IMR-90 (cell line): ENCODE data around the gene GAGE2A. TPM values are rescaled to one million over a fixed set of nuclear protein-coding genes. Genes with fewer than 3 reads are reported as not detected.

Experiments used
- ATAC-seq: fragments of 200-7000 bp; cut with Tn5 transposase; 2 replicates; pipeline ENCODE4 v1.9.1; 2020; ENCODE audit warnings: low read depth, mild to moderate bottlenecking, moderate library complexity
- BruUV-seq: library from RNA; stranded (reverse); fragments of 400-500 nt; replicated peaks from 2 replicates; lab custom pipeline; 2021; lab: Mats Ljungman, UMichigan
- CTCF ChIA-PET: fragments of 300-600 bp; formaldehyde crosslinking; extraction: SDS; loops from one replicate; lab custom pipeline; 2021; ENCODE audit warnings: antibody characterized with exemption; lab: Yijun Ruan, JAX
- POLR2A ChIA-PET: fragments of 300-600 bp; sonication (Branson Sonifier 250); formaldehyde crosslinking; loops from one replicate; lab custom pipeline; 2022; ENCODE audit warnings: antibody characterized with exemption; ENCODE audit not compliant: unreplicated experiment; lab: Charles Lee
- DNase-seq: peaks from one replicate; pipeline ENCODE4 v3.0.0; 2013
- H2AFZ ChIP-seq: replicated peaks from 2 replicates; pipeline ENCODE3; 2013; ENCODE audit warnings: low read length, mild to moderate bottlenecking; ENCODE audit not compliant: poor library complexity
- H2AK5ac ChIP-seq: 2 replicates; pipeline ENCODE4 v1.6.1; 2013; ENCODE audit warnings: low read depth, low read length, inconsistent platforms
- H2AK9ac ChIP-seq: replicated peaks from 2 replicates; pipeline ENCODE3; 2013; ENCODE audit warnings: mild to moderate bottlenecking, low read depth, low read length, moderate library complexity; ENCODE audit not compliant: poor library complexity
- H2BK120ac ChIP-seq: 2 replicates; pipeline ENCODE4 v1.6.1; 2013; ENCODE audit warnings: low read depth, low read length, inconsistent platforms
- H2BK15ac ChIP-seq: 3 replicates; pipeline ENCODE4 v1.6.1; 2013; ENCODE audit warnings: low read depth, low read length, inconsistent platforms
- H2BK20ac ChIP-seq: 2 replicates; pipeline ENCODE4 v1.6.1; 2013; ENCODE audit warnings: low read depth, mild to moderate bottlenecking, inconsistent platforms, low read length, moderate library complexity
- H2BK5ac ChIP-seq: 2 replicates; pipeline ENCODE4 v1.6.1; 2013; ENCODE audit warnings: mild to moderate bottlenecking, low read depth, low read length, inconsistent platforms; ENCODE audit not compliant: poor library complexity, severe bottlenecking
- H3K14ac ChIP-seq: replicated peaks from 2 replicates; pipeline ENCODE4 v1.6.1; 2013; ENCODE audit warnings: low read depth, low read length, inconsistent platforms
- H3K18ac ChIP-seq: 2 replicates; pipeline ENCODE4 v1.6.1; 2013; ENCODE audit warnings: low read depth, low read length, control low read depth
- H3K23ac ChIP-seq: 2 replicates; pipeline ENCODE4 v1.6.1; 2013; ENCODE audit warnings: low read depth, low read length, inconsistent platforms
- H3K27ac ChIP-seq: 2 replicates; pipeline ENCODE4 v1.5.1; 2013; ENCODE audit warnings: mild to moderate bottlenecking, control low read depth, low read length; ENCODE audit not compliant: insufficient read depth
- H3K27me3 ChIP-seq: 2 replicates; pipeline ENCODE4 v1.6.1; 2013; ENCODE audit warnings: low read length; ENCODE audit not compliant: control insufficient read depth, insufficient read depth
- H3K36me3 ChIP-seq: 2 replicates; pipeline ENCODE4 v1.6.1; 2013; ENCODE audit warnings: low read length, mixed read lengths; ENCODE audit not compliant: control insufficient read depth, insufficient read depth
- H3K4ac ChIP-seq: 2 replicates; pipeline ENCODE4 v1.6.1; 2013; ENCODE audit warnings: low read depth, low read length, inconsistent platforms
- H3K4me1 ChIP-seq: 2 replicates; pipeline ENCODE4 v1.6.1; 2013; ENCODE audit warnings: low read length, mixed read lengths; ENCODE audit not compliant: control insufficient read depth, insufficient read depth
- H3K4me2 ChIP-seq: 2 replicates; pipeline ENCODE4 v1.6.1; 2013; ENCODE audit warnings: low read depth, mild to moderate bottlenecking, control low read depth, low read length, moderate library complexity
- H3K4me3 ChIP-seq: 2 replicates; pipeline ENCODE4 v1.5.1; 2013; ENCODE audit warnings: low read depth, mild to moderate bottlenecking, control low read depth, low read length, moderate library complexity; ENCODE audit not compliant: insufficient read depth
- H3K56ac ChIP-seq: 2 replicates; pipeline ENCODE4 v1.6.1; 2013; ENCODE audit warnings: low read length, inconsistent platforms; ENCODE audit not compliant: insufficient read depth; ENCODE audit errors: extremely low read depth
- H3K79me1 ChIP-seq, 2 experiments: 2 replicates each; pipeline ENCODE4 v1.6.1; 2013; ENCODE audit warnings: low read length in 2 of 2, inconsistent platforms in 1 of 2, low read depth in 1 of 2
- H3K9ac ChIP-seq: 2 replicates; pipeline ENCODE4 v1.6.1; 2013; ENCODE audit warnings: low read depth, low read length, control low read depth
- H3K9me1 ChIP-seq: 2 replicates; pipeline ENCODE4 v1.6.1; 2013; ENCODE audit warnings: low read length, inconsistent platforms; ENCODE audit not compliant: insufficient read depth
- H3K9me3 ChIP-seq: 2 replicates; pipeline ENCODE4 v1.6.1; 2013; ENCODE audit warnings: low read length; ENCODE audit not compliant: control insufficient read depth, insufficient read depth
- H4K20me1 ChIP-seq: 2 replicates; pipeline ENCODE4 v1.6.1; 2013; ENCODE audit warnings: low read length, inconsistent platforms; ENCODE audit not compliant: insufficient read depth
- H4K5ac ChIP-seq: 2 replicates; pipeline ENCODE4 v1.6.1; 2013; ENCODE audit warnings: mild to moderate bottlenecking, low read depth, low read length, control low read depth
- H4K8ac ChIP-seq, 2 experiments: 2 replicates each; pipeline ENCODE4 v1.6.1; 2013; ENCODE audit warnings: low read depth in 2 of 2, low read length in 2 of 2, control low read depth in 1 of 2, inconsistent platforms in 1 of 2
- H4K91ac ChIP-seq: 2 replicates; pipeline ENCODE4 v1.6.1; 2013; ENCODE audit warnings: low read depth, low read length, inconsistent platforms; ENCODE audit not compliant: insufficient read depth
- BHLHE40 ChIP-seq: fragments of 150-350 bp; IDR thresholded peaks from 2 replicates; pipeline ENCODE4 v1.6.1; 2016; ENCODE audit warnings: mild to moderate bottlenecking, low read depth, low read length
- CEBPB ChIP-seq: IDR thresholded peaks from 2 replicates; pipeline ENCODE4 v1.6.1; 2012; ENCODE audit warnings: low read depth, low read length, improper control_type of control experiment
- MXI1 ChIP-seq: IDR thresholded peaks from 2 replicates; pipeline ENCODE4 v1.6.1; 2012; ENCODE audit warnings: low read depth, mild to moderate bottlenecking, low read length, moderate library complexity, borderline replicate concordance
- POLR2A ChIP-seq: IDR thresholded peaks from 2 replicates; pipeline ENCODE4 v1.6.1; 2012; ENCODE audit warnings: mild to moderate bottlenecking, low read depth, low read length
- WGBS, 2 experiments: methylation state at CpG; one replicate each; pipeline versions ENCODE4 v1.1.5 to v1.1.7; 2013; ENCODE audit warnings: missing lambda C conversion rate in 2 of 2; ENCODE audit not compliant: insufficient read length in 1 of 2; ENCODE audit errors: extremely low coverage in 2 of 2; 5-methylcytosine and 5-hydroxymethylcytosine counted together
- dilution Hi-C: fragments of 300-500 bp; cut with HindIII; formaldehyde crosslinking; loops from one replicate; pipeline ENCODE4 v1.14.3; 2018; ENCODE audit warnings: low sequenced_read_pairs; ENCODE audit not compliant: unreplicated experiment
- in situ Hi-C: fragments of 300-500 bp; cut with MboI; formaldehyde crosslinking; loops from 3 replicates; pipeline ENCODE4 v1.14.3; 2019; ENCODE audit warnings: low sequenced_read_pairs, inconsistent platforms, mixed read lengths
- intact Hi-C: fragments of 100-400 bp; cut with micrococcal nuclease; formaldehyde crosslinking; loops from 2 replicates; pipeline ENCODE4 v1.10.0; 2022
- polyA plus RNA-seq, 3 experiments: library from polyadenylated mRNA; depleted of rRNA; stranded (reverse); fragments of >200 nt; gene quantifications; 2 replicates each; pipeline ENCODE4 v1.2.3, GENCODE V29; 2012; ENCODE audit warnings: low replicate concordance in 1 of 3
- total RNA-seq: library from RNA; depleted of rRNA; stranded (reverse); fragments of >200 nt; gene quantifications from 2 replicates; pipeline ENCODE4 v1.2.3, GENCODE V29; 2012; rRNA removed
- TF ChIP-seq, protein P1 (sequence below): fragments of 150-350 bp; IDR thresholded peaks from 2 replicates; pipeline ENCODE4 v1.6.1; 2016; ENCODE audit warnings: low read depth, mild to moderate bottlenecking, low read length, moderate library complexity, borderline replicate concordance

Gene GAGE2A
- total and polyA plus RNA-seq, 2 of the 4 experiments (the other 2 are of a cell fraction) = not detected

DNA sequence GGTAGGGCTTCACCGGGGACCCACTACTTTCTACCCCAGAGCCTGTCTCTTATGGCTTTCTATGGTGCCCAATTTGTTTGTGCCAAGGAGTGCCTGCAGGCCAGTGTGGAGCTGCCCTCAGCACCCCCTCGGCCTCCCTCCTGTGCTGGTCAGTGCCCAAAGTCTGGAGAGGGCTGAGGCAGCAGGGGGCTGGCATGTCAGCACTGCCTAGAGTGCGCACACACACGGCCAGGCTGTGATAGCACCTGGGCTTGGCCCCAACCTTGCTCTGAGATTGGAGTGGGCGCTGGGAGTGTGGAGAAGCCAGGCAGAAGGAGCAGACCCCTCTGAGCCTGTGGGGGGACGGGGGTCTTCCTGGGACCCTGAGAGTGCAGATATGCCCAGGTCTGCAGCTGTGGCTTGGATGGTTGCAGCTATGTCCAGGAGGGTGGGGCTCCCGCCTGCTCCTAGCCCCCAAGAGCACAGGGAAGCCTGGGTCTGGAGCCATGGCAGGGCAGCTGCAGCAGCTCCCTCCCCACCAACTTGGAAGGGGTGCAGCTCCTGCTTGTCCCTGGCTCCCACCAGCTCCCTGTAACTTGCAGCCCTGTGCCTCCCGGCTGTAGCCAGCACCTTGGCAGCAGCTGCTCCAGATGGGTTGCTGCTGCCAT is 55.8 kb downstream of the GAGE2A start:
- no peaks in the 10 kb centered on the region for H4K20me1 ChIP-seq
- ATAC-seq (no peak), DNase-seq (no peak)
- H2BK15ac ChIP-seq = no peak overlapping the region
- H2BK20ac ChIP-seq = no peak overlapping the region
- ChIA-PET POLR2A (no interaction called here), CTCF (no interaction called here)
- no peak overlapping the region for H2BK120ac ChIP-seq
- H2AFZ ChIP-seq = no peak overlapping the region
- H3K14ac ChIP-seq = no peak overlapping the region
- no peak overlapping the region for H3K56ac ChIP-seq
- TF ChIP-seq BHLHE40 (no peak), POLR2A (no peak), MXI1 (no peak), CEBPB (no peak)
- TF ChIP-seq, protein P1, sequence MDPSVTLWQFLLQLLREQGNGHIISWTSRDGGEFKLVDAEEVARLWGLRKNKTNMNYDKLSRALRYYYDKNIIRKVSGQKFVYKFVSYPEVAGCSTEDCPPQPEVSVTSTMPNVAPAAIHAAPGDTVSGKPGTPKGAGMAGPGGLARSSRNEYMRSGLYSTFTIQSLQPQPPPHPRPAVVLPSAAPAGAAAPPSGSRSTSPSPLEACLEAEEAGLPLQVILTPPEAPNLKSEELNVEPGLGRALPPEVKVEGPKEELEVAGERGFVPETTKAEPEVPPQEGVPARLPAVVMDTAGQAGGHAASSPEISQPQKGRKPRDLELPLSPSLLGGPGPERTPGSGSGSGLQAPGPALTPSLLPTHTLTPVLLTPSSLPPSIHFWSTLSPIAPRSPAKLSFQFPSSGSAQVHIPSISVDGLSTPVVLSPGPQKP = no peak
- in situ Hi-C loops (no loop called here), intact Hi-C loops (no loop called here), dilution Hi-C loops (no loop called here)
- BruUV-seq = no TSS peak
- H2AK9ac ChIP-seq = no peak overlapping the region
- no peak overlapping the region for H3K4ac ChIP-seq
- H3K9ac ChIP-seq = no peak overlapping the region
- no peak overlapping the region for H4K8ac ChIP-seq
- H3K36me3 ChIP-seq = no peaks in the 10 kb centered on the region
- H3K4me3 ChIP-seq = no peak overlapping the region
- H3K27me3 ChIP-seq = no peaks in the 10 kb centered on the region; the same call in none of the 2 replicates
- no peaks in the 10 kb centered on the region for H3K9me3 ChIP-seq
- H3K23ac ChIP-seq = no peak overlapping the region
- H2AK5ac ChIP-seq = no peak overlapping the region
- no peak overlapping the region for H4K5ac ChIP-seq
- no peak overlapping the region for H3K18ac ChIP-seq
- H4K91ac ChIP-seq = no peak overlapping the region
- no peaks in the 10 kb centered on the region for H3K9me1 ChIP-seq
- H3K4me2 ChIP-seq = no peak overlapping the region
- H3K27ac ChIP-seq = no peak overlapping the region
- no peaks in the 10 kb centered on the region for H3K79me1 ChIP-seq
- no peak overlapping the region for H2BK5ac ChIP-seq
- H3K4me1 ChIP-seq = no peaks in the 10 kb centered on the region
- no CpG with 5 or more reads among the region's 8 CpGs for WGBS, 2 experiments

Other genes with a start within 250 kb of the GAGE2A start
- not detected in 2 replicates for gene GAGE12C, start 57.3 kb upstream of the GAGE2A start, total RNA-seq
- gene GAGE12C, start 57.3 kb upstream of the GAGE2A start, polyA plus RNA-seq (2012; rRNA removed) = not detected in 2 replicates
- gene GAGE12D, start 47.8 kb upstream of the GAGE2A start, total RNA-seq = not detected in 2 replicates
- gene GAGE12D, start 47.8 kb upstream of the GAGE2A start, polyA plus RNA-seq (2012; rRNA removed) = not detected in 2 replicates
- not detected in 2 replicates for gene GAGE12E, start 38.2 kb upstream of the GAGE2A start, total RNA-seq
- not detected in 2 replicates for gene GAGE12E, start 38.2 kb upstream of the GAGE2A start, polyA plus RNA-seq (2012; rRNA removed)
- gene GAGE12F, start 28.7 kb upstream of the GAGE2A start, total RNA-seq = not detected in 2 replicates
- not detected in 2 replicates for gene GAGE12F, start 28.7 kb upstream of the GAGE2A start, polyA plus RNA-seq (2012; rRNA removed)
- not detected in 2 replicates for gene GAGE12G, start 19.1 kb upstream of the GAGE2A start, total RNA-seq
- not detected in 2 replicates for gene GAGE12G, start 19.1 kb upstream of the GAGE2A start, polyA plus RNA-seq (2012; rRNA removed)
- not detected in 2 replicates for gene GAGE12H, start 9.5 kb upstream of the GAGE2A start, total RNA-seq
- gene GAGE12H, start 9.5 kb upstream of the GAGE2A start, polyA plus RNA-seq (2012; rRNA removed) = not detected in 2 replicates
- gene GAGE1, start 9.5 kb downstream of the GAGE2A start, total RNA-seq = not detected in 2 replicates
- gene GAGE1, start 9.5 kb downstream of the GAGE2A start, polyA plus RNA-seq (2012; rRNA removed) = not detected in 2 replicates
- not detected in 2 replicates for gene PAGE1, start 106.5 kb downstream of the GAGE2A start, total RNA-seq
- gene PAGE1, start 106.5 kb downstream of the GAGE2A start, polyA plus RNA-seq (2012; rRNA removed) = not detected in 2 replicates
- gene PAGE4, start 239.8 kb downstream of the GAGE2A start, total RNA-seq = not detected in 2 replicates
- not detected in 2 replicates for gene PAGE4, start 239.8 kb downstream of the GAGE2A start, polyA plus RNA-seq (2012; rRNA removed)